ENCODE data around the gene ENAH. TPM values are rescaled to one million over a fixed set of nuclear protein-coding genes. Genes with fewer than 3 reads are reported as not detected.
A peak's percentile ranks its signal among the peaks of the same experiment; 100 is the strongest.

ENAH gene
- total RNA-seq, 2 donors from 2014 or later, result 29.7 to 43.3 TPM

- peak; percentile 55 to 56 for DNase-seq
- ATAC-seq, result peak; percentile 57
- intact Hi-C loops (cut with DNase I, micrococcal nuclease), result no loop called here
Measured at GRCh38 chr1:225462714-225463574, 190.0 kb downstream of the ENAH start.

GRCh38 chr1:225462429-225462713 lies 190.6 kb downstream of the ENAH start:
- DNase-seq, result peak; percentile 23 to 44
- ATAC-seq, result no peak
- intact Hi-C loops (cut with DNase I, micrococcal nuclease), result no loop called here

- intact Hi-C loops (cut with DNase I, micrococcal nuclease), result no loop called here
- ATAC-seq (no peak), DNase-seq (peak in 1 of 2 donors; percentile 42)
Measured at GRCh38 chr1:225461533-225462428, 191.1 kb downstream of the ENAH start.

GRCh38 chr1:225460737-225461532 lies 192.0 kb downstream of the ENAH start:
- intact Hi-C loops (cut with DNase I, micrococcal nuclease), result no loop called here
- ATAC-seq, result no peak
- peak in 1 of 2 donors; percentile 26 for DNase-seq

- intact Hi-C loops (cut with DNase I, micrococcal nuclease), result no loop called here
- ATAC-seq (no peak), DNase-seq (peak in 1 of 2 donors; percentile 32)
Measured at GRCh38 chr1:225460021-225460736, 192.7 kb downstream of the ENAH start.

GRCh38 chr1:225458222-225458631 lies 194.7 kb downstream of the ENAH start:
- DNase-seq (no peak), ATAC-seq (no peak)
- intact Hi-C loops (cut with DNase I, micrococcal nuclease), result no loop called here

- intact Hi-C loops (cut with DNase I, micrococcal nuclease), result no loop called here
- ATAC-seq (peak; percentile 15), DNase-seq (no peak)
Measured at GRCh38 chr1:225454733-225455132, 198.2 kb downstream of the ENAH start.

GRCh38 chr1:225453797-225454648 lies 198.9 kb downstream of the ENAH start:
- intact Hi-C loops (cut with DNase I, micrococcal nuclease), result no loop called here
- ATAC-seq (no peak), DNase-seq (no peak)

- no peak for ATAC-seq
- intact Hi-C loops (cut with DNase I, micrococcal nuclease), result no loop called here
- no peak for DNase-seq
Measured at GRCh38 chr1:225451840-225452515, 200.9 kb downstream of the ENAH start.

GRCh38 chr1:225451340-225451739 lies 201.6 kb downstream of the ENAH start:
- intact Hi-C loops (cut with DNase I, micrococcal nuclease), result no loop called here

GRCh38 chr1:225450491-225451191 lies 202.3 kb downstream of the ENAH start:
- intact Hi-C loops (cut with DNase I, micrococcal nuclease), result no loop called here
- peak; percentile 28 to 58 for DNase-seq
- ATAC-seq, result no peak

More at GRCh38 chr1:225451340-225451739, 201.6 kb downstream of the ENAH start:
- DNase-seq (no peak), ATAC-seq (no peak)

- no peak for DNase-seq
- intact Hi-C loops (cut with DNase I, micrococcal nuclease), result no loop called here
- ATAC-seq, result no peak
Measured at GRCh38 chr1:225449774-225450173, 203.1 kb downstream of the ENAH start.

GRCh38 chr1:225449261-225449660 lies 203.7 kb downstream of the ENAH start:
- DNase-seq (peak; percentile 68 to 88), ATAC-seq (peak; percentile 63)
- intact Hi-C loops (cut with DNase I, micrococcal nuclease), result no loop called here

- intact Hi-C loops (cut with DNase I, micrococcal nuclease), result no loop called here
- no peak for DNase-seq
- no peak for ATAC-seq
Measured at GRCh38 chr1:225448146-225448805, 204.6 kb downstream of the ENAH start.

GRCh38 chr1:225447650-225448089 lies 205.3 kb downstream of the ENAH start:
- intact Hi-C loops (cut with DNase I, micrococcal nuclease), result no loop called here
- no peak for ATAC-seq
- peak; percentile 34 to 85 for DNase-seq

All from left colon (tissue), 2 donors.